Stimulated activated CD8-positive, alpha-beta memory T cell treated with anti-CD3 and anti-CD28 coated beads, Interleukin-12 subunit alpha, Interleukin-12 subunit beta, amount 100 ng/mL, for 4 hours (primary cell): ENCODE measurements around the gene GLB1L3.
"Not testable (repeated sequence)": the region's sequence is repeated elsewhere in the genome, so short reads cannot be mapped to it uniquely, and the experiment has no call there.

Experiments used
- DNase-seq: peaks from one replicate; pipeline ENCODE4 v3.0.0-alpha.2; 2020; ENCODE audit warnings: low read depth

Gene GLB1L3

GRCh38 chr11:134317103-134317502, 40.9 kb downstream of the GLB1L3 start:
- DNase-seq: no peak

GRCh38 chr11:134321373-134321772, 45.2 kb downstream of the GLB1L3 start:
- DNase-seq: not testable (repeated sequence)

GRCh38 chr11:134322553-134322952, 46.4 kb downstream of the GLB1L3 start:
- no peak for DNase-seq

DNA sequence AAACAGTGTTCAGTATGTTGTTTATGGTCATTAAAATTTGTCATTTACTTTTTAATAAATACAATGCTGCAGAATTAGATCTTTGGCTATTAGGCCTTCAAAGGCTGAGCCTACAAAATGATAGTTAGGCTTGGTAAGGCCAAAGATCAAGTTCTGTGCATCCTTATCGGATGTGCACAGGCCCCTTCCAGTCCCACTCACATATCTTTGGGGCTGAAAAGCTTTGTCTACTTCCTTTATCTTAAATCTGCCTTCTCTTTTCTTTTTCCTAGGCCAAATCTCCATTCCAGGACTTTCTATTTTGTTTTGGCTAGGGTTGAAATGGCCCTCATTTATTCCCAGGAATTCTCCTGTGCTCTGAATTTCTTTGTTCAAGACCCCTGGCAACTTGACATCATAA, 52.3 kb downstream of the GLB1L3 start:
- no peak for DNase-seq

DNA sequence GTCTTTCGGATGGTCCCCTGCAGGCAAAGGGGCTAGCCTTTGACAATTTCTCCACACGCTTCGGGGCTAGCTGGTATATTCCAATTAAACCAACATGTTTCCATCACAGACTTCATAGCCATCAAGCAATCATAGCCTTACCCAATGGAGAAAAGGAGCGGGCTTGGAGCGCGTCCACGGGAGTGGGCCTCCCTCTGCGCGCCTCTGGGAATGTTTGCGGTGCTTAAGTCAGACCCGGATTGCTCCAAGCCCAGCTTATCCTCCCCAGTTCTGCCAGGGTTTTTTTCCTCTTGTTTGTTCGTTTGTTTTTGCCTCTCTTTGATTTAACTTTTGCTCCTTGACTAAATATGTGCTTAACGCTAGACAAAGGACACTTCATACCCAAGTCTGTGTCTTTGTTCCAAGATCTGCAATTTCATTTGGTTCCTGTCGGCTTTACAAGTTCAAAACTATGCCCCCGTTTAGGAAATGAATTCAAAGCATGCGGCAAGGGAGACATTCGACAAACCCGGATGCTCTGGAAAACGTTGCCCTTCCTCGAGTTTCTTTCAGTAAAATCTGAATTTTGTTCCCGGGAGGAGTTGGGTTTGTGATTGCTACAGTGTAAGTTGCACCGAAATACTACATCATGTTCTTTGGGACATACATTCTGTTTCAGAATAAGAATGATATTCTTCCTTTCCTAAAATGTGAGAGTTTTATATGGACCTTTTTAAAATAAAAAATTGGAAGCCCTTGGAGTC, 54.6 kb downstream of the GLB1L3 start:
- DNase-seq: no peak

DNA sequence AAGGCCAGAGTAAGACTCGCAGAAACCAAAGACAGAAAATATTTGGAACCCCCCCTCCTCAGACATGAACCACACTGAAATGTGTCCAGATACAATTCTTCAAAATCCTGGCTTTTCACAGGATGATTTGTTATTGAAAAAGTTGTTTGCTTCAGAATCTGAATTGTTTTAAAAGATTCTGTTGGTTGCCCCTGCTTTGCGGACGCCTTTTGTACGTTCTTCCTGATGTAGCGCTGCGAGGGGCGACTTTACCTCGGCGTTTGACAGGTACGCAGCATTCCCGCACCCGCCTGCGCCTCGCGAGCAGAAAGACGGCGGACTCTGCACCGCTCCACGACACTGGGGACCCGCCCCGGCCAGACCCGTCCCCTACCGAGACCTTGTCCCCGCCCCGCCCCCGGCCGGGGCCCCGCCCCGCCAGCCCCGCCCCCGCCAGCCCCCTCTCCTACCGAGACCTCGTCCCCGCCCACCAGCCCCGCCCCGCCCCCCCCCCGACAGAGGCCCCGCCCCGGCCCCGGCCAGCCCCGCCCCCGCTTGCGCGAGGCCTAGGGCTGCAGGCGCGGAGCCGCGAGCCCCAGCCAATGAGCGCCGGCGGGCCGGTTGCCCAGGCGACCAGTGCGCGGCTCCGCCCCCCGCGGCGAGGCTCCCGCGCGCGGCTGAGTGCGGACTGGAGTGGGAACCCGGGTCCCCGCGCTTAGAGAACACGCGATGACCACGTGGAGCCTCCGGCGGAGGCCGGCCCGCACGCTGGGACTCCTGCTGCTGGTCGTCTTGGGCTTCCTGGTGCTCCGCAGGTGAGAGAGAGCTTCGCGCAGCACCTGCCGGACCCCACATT, 55.4 kb downstream of the GLB1L3 start, which contains the start of gene GLB1L2:
Gene GLB1L2, plus strand, starts transcription at position 635 of the 835 bp plus-strand sequence. Its CDS starts 74 bp downstream, at position 709.
- DNase-seq: peak; percentile 68

DNA sequence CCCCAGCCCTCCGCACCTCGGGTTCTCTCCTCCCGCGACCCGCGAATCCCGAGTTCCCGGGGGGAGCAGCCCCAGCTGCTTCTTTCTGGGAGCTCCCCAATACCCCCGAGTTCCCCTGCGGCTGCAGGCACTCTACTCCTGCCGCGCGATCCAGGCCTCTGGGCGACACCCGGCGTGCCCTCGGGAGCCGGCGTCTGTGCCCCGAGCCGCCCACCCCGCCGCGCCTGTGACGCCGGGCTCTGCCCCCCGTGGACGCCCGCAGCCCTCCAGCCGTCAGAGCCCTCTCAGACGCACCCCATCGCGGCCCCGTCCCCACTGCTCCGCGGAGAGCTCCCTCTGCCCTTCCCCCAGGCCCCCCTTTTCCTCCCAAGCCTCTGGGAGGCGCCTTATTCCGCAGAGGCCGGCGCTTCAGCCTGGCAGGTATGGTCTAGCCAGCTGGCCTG, 56.0 kb downstream of the GLB1L3 start:
- peak; percentile 9 for DNase-seq

GRCh38 chr11:134332782-134333181, 56.6 kb downstream of the GLB1L3 start:
- DNase-seq: no peak

GRCh38 chr11:134333312-134333711, 57.1 kb downstream of the GLB1L3 start:
- DNase-seq: no peak

DNA sequence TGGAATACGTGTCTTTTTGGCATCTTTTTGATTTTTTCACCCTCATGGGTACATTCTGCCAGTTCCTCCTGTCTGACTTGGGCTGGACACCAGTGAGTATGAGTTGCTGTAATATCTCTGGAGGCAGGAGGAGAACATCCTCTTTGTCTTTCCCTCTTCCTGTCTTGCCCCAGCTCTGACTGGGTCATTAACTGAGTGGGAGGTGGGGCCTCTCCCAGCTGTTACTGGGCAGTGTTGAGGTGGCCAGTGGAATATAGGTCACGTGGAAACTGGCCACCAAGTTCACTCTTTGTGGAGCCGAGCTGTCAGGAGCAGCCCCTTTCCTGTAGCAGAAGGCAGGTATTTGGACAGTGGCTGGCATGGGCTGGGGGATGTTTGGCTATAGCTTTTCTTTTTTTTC, 57.8 kb downstream of the GLB1L3 start:
- no peak for DNase-seq

- no peak for DNase-seq
Observed at GRCh38 chr11:134334796-134335571, 58.8 kb downstream of the GLB1L3 start.

- no peak for DNase-seq
Observed at GRCh38 chr11:134337051-134337450, 60.9 kb downstream of the GLB1L3 start.

DNA sequence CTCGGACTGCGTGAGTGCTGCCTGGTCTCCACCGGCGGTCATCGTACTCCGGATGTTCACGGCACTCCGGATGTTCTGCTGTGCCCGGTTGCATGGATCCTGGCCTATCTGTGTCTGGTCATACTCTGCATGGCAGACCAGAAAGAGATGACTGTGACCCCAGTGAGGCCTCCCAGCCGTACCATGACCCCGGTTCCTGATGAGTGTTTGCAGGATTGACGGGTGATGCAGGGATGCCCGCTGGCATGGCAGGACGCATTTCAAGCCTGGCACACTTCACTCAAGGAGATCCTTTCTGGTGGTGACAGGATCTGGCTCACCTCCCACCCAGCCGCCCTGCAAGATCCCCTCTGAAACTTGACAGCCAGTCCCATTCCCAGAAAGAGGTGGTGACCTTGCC, 61.9 kb downstream of the GLB1L3 start:
- no peak for DNase-seq

DNA sequence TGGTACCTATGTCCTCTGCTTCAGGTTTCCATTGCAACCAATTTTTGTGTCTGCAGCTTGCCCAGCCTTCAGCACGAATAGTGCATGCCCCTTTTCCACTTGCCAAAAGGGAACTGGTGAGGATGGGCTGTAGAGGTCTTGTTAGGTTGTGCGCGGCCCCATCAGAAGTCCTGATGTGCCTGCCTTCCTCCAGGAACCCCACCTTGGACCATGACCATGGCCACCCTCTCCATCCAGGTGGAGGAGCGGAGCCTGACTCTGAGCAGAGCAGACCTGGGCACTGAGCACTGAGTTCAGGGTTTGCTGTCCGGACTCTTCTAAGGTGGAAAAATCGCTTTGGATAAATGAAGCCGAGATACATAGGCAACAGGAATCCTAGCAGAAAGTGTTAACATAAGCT, 62.5 kb downstream of the GLB1L3 start:
- no peak for DNase-seq

DNA sequence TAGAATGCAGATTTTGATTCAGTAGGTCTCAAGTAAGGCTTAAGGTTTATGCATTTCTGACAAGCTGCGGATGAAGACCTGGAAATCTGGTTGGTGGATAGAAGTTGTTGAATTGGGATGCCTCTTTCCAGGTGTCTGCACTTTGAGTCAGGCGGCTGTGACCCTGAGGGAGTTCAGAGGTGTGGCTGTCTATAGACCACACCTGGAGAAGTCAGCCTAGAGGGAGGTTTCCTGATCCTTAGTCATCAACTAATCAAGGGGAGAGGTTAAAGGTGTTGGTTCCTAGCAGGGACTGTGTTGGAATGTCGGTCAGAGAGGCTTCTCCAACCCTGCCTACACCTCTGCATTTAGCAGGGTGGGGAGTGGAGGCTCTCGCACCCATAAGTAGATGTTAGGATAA, 63.6 kb downstream of the GLB1L3 start:
- DNase-seq: no peak

GRCh38 chr11:134340354-134340964, 64.3 kb downstream of the GLB1L3 start:
- DNase-seq: no peak

DNA sequence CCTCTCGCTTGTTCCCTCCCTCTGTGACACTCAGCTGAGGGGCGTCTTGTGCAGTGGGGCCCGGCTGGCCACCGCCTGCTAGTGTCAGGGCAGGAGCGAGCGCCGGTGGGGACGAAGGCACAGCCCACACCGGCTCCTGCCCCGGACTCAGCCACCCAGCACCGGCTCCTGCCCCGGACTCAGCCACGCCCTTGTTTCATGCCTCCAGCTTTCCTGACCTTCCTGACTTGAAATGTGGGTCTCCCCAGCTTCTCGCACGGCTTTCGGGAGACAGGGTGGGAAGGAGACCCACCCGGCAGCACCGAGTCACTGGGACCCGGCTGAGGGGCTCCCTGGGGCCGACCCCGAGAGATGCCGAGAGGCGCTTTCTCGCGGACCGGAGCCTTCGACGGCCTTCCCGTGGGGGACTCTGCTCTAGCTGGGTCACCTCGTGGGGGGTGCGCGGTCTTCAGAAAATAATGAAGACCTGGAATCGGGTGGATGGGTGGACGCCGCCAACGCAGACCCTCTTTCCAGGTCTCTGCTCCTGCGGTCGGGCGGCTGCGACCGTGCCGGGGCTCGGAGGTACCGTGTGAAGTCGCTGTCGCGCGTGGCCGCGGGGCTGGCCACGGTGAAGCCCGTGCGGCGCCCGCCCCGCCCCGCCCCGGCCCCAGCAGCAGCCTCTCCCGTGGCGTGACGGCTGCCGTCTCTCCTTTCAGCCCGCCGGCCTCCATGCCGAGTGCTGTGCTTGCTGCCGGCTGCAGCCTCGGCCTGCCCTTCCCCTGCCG, 65.8 kb downstream of the GLB1L3 start:
- no peak for DNase-seq

- no peak for DNase-seq
Observed at GRCh38 chr11:134342572-134343340, 66.6 kb downstream of the GLB1L3 start.

GRCh38 chr11:134343646-134344045, 67.5 kb downstream of the GLB1L3 start:
- no peak for DNase-seq

- not testable (repeated sequence) for DNase-seq
Observed at GRCh38 chr11:134344497-134345236, 68.5 kb downstream of the GLB1L3 start.
